Esophagus muscularis mucosa (tissue), 2 donors: Measurements from ENCODE around the gene PRKCH.

Experiments
- POLR2A ChIP-seq: fragments of 450-650 bp; IDR thresholded peaks from one replicate; pipeline ENCODE4 v1.6.1; 2017; ENCODE audit warnings: antibody characterized with exemption, moderate library complexity, mild to moderate bottlenecking, low read depth
- POLR2AphosphoS5 ChIP-seq, 2 donors: sonication (generic); formaldehyde crosslinking; IDR thresholded peaks; one replicate each; pipeline ENCODE4 v1.6.1; 2017; ENCODE audit warnings: antibody characterized with exemption in 2 of 2

GRCh38 chr14:61288720-61289119 lies 32.7 kb upstream of the PRKCH start:
- TF ChIP-seq POLR2A = no peak
- no peak for TF ChIP-seq POLR2AphosphoS5 (IDR thresholded peaks at IDR 0.05)
